Mesendoderm (in vitro differentiated cells): ENCODE measurements around the gene AP1B1.

ENCODE experiments used
- DNase-seq: peaks from one replicate; pipeline ENCODE4 v3.0.0; 2013
- H2AK5ac ChIP-seq: 2 replicates; pipeline ENCODE4 v1.6.1; 2013; ENCODE audit warnings: low read length, inconsistent platforms
- H2BK120ac ChIP-seq: 2 replicates; pipeline ENCODE4 v1.6.1; 2013; ENCODE audit warnings: low read depth, mild to moderate bottlenecking, low read length, moderate library complexity, mixed read lengths
- H2BK15ac ChIP-seq: replicated peaks from 2 replicates; pipeline ENCODE4 v1.6.1; 2013; ENCODE audit warnings: low read depth, mild to moderate bottlenecking, moderate library complexity
- H2BK5ac ChIP-seq: 2 replicates; pipeline ENCODE4 v1.6.1; 2013; ENCODE audit warnings: low read length, inconsistent platforms
- H3K18ac ChIP-seq: 2 replicates; pipeline ENCODE4 v1.6.1; 2013; ENCODE audit warnings: mild to moderate bottlenecking, low read length, mixed read lengths
- H3K23ac ChIP-seq: one replicate; pipeline ENCODE4 v1.6.1; 2013; ENCODE audit warnings: low read length
- H3K27ac ChIP-seq: 2 replicates; pipeline ENCODE4 v1.5.1; 2013; ENCODE audit warnings: low read depth, mild to moderate bottlenecking, inconsistent platforms, low read length, moderate library complexity
- H3K27me3 ChIP-seq: 2 replicates; pipeline ENCODE4 v1.6.1; 2013; ENCODE audit warnings: low read length, control low read depth, mild to moderate bottlenecking, inconsistent platforms; ENCODE audit not compliant: insufficient read depth, poor library complexity
- H3K36me3 ChIP-seq: 2 replicates; pipeline ENCODE4 v1.6.1; 2013; ENCODE audit warnings: low read length, inconsistent platforms; ENCODE audit not compliant: control insufficient read depth, insufficient read depth
- H3K4ac ChIP-seq: one replicate; pipeline ENCODE4 v1.6.1; 2013; ENCODE audit warnings: low read depth, mild to moderate bottlenecking, low read length, moderate library complexity
- H3K4me1 ChIP-seq: 2 replicates; pipeline ENCODE4 v1.6.1; 2013; ENCODE audit warnings: low read depth, low read length, inconsistent platforms; ENCODE audit not compliant: control insufficient read depth
- H3K4me2 ChIP-seq: 2 replicates; pipeline ENCODE4 v1.6.1; 2013; ENCODE audit warnings: low read length
- H3K4me3 ChIP-seq: 2 replicates; pipeline ENCODE4 v1.5.1; 2013; ENCODE audit warnings: mild to moderate bottlenecking, low read length
- H3K56ac ChIP-seq: one replicate; pipeline ENCODE4 v1.6.1; 2013; ENCODE audit warnings: low read length
- H3K79me1 ChIP-seq: 2 replicates; pipeline ENCODE4 v1.6.1; 2013; ENCODE audit warnings: low read length, inconsistent platforms
- H3K79me2 ChIP-seq: 2 replicates; pipeline ENCODE4 v1.6.1; 2013; ENCODE audit warnings: mild to moderate bottlenecking, low read length; ENCODE audit not compliant: control insufficient read depth, insufficient read depth
- H3K9ac ChIP-seq: 2 replicates; pipeline ENCODE4 v1.6.1; 2013; ENCODE audit warnings: low read length, inconsistent platforms
- H4K5ac ChIP-seq: one replicate; pipeline ENCODE4 v1.6.1; 2013; ENCODE audit warnings: low read length
- H4K8ac ChIP-seq: one replicate; pipeline ENCODE4 v1.6.1; 2013; ENCODE audit warnings: low read depth, mild to moderate bottlenecking, control low read depth, low read length, moderate library complexity
- WGBS: extraction: QIAGEN DNeasy Blood & Tissue Kit; methylation state at CpG from one replicate; pipeline ENCODE4 v1.1.7; 2013; ENCODE audit warnings: low lambda C conversion rate, missing lambda C conversion rate; ENCODE audit not compliant: insufficient coverage; ENCODE audit errors: extremely low coverage; 5-methylcytosine and 5-hydroxymethylcytosine counted together

Gene AP1B1

DNA sequence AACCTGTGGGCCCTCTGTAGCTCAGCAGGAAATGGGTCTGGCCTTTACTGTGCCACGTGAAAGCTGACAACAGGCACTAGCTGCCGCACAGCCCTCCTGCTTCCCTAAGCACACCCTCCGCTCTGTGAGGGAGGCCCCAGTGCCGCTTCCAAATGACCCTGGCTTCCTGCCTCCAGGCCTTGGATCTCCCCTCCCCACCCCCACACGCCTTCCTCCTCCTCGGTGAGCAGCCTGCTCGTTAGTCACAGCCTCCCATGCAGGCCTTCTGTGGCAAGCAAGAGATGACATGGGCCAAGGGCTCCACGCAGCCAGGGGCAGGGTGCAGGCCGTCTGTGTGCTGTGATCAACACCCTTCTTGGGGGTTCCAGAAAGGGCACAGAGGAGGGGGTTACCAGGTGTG, 57.6 kb downstream of the AP1B1 start:
- H3K79me1 ChIP-seq, result no peaks in the 10 kb centered on the region
- peak overlapping the region; percentile 60 for H3K56ac ChIP-seq
- H3K79me2 ChIP-seq, result no peaks in the 10 kb centered on the region
- H3K18ac ChIP-seq, result no peak overlapping the region
- WGBS, result no CpG with 5 or more reads among the region's 9 CpGs
- H3K27ac ChIP-seq, result no peak overlapping the region
- H3K4me2 ChIP-seq, result no peak overlapping the region
- no peaks in the 10 kb centered on the region for H3K27me3 ChIP-seq
- peaks cover 2% of the 10 kb centered on the region for H3K4me1 ChIP-seq
- H3K36me3 ChIP-seq, result peaks cover 2% of the 10 kb centered on the region
- H2BK15ac ChIP-seq, result no peak overlapping the region
- H2BK120ac ChIP-seq, result no peak overlapping the region
- H4K5ac ChIP-seq, result no peak overlapping the region
- H2BK5ac ChIP-seq, result no peak overlapping the region
- no peak overlapping the region for H3K23ac ChIP-seq
- H3K9ac ChIP-seq, result no peak overlapping the region
- no peak overlapping the region for H2AK5ac ChIP-seq
- no peak overlapping the region for H3K4ac ChIP-seq
- no peak overlapping the region for H3K4me3 ChIP-seq
- H4K8ac ChIP-seq, result no peak overlapping the region
- peak; percentile 62 for DNase-seq

DNA sequence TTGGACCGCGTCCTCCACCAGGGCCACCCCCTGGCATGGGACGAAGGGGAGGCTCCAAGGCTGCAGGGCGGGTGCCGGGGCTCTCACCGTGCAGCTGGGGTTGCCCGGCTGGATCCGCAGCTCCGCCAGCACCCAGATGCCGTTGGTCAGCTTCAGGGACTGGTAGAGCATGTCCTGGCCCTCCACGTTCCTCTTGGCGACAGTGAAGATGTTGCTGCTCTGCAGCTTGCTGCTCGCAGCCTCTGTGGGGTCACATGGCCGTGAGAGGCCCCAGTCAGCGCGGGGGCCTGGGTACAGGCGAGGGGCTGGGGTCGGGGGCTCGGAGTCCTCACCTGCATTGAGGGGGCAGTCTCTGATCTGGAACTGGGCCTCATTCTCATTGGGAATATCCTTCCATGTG, 58.1 kb downstream of the AP1B1 start:
- Histone ChIP-seq H3K9ac (no peak overlapping the region), H4K8ac (no peak overlapping the region), H3K27me3 (no peaks in the 10 kb centered on the region), H3K36me3 (peaks cover 2% of the 10 kb centered on the region), H3K18ac (no peak overlapping the region), H3K4me3 (no peak overlapping the region), H3K4me1 (peaks cover 2% of the 10 kb centered on the region), H2BK15ac (no peak overlapping the region), H3K79me1 (no peaks in the 10 kb centered on the region), H4K5ac (no peak overlapping the region), H3K4me2 (no peak overlapping the region), H2BK5ac (no peak overlapping the region), H2BK120ac (no peak overlapping the region), H3K4ac (no peak overlapping the region), H2AK5ac (no peak overlapping the region), H3K56ac (peak overlapping the region; percentile 15), H3K79me2 (no peaks in the 10 kb centered on the region), H3K27ac (no peak overlapping the region), H3K23ac (no peak overlapping the region)
- WGBS, result no CpG with 5 or more reads among the region's 19 CpGs
- DNase-seq, result no peak

DNA sequence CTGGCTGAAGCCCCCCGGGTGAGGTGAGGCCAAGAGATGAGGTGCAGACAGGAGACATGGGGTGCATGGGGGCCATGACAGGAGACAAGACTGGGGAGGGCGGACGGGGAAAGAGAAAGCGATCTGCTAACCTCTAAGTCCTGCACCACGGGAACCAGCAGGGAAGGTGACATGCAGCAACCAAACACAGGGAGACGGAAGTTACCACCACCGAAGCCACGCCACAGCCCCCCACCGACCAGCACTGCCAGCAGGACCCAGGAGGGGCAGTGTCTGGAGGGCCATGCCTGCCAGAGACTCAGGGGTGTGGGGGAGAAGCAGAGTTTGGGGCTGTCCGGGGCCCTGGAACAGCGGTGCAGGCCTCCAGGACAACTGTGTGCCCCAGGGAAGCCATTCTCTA, 58.8 kb downstream of the AP1B1 start:
- no peak overlapping the region for H2BK15ac ChIP-seq
- no peaks in the 10 kb centered on the region for H3K27me3 ChIP-seq
- H3K4ac ChIP-seq, result no peak overlapping the region
- H3K23ac ChIP-seq, result no peak overlapping the region
- no peak overlapping the region for H3K4me2 ChIP-seq
- H3K79me2 ChIP-seq, result no peaks in the 10 kb centered on the region
- H4K8ac ChIP-seq, result no peak overlapping the region
- no peak for DNase-seq
- H3K56ac ChIP-seq, result no peak overlapping the region
- no peak overlapping the region for H2BK5ac ChIP-seq
- H3K9ac ChIP-seq, result no peak overlapping the region
- no peaks in the 10 kb centered on the region for H3K79me1 ChIP-seq
- H2AK5ac ChIP-seq, result no peak overlapping the region
- H3K27ac ChIP-seq, result no peak overlapping the region
- H2BK120ac ChIP-seq, result no peak overlapping the region
- WGBS, result no CpG with 5 or more reads among the region's 11 CpGs
- H3K18ac ChIP-seq, result no peak overlapping the region
- H3K4me1 ChIP-seq, result peaks cover 2% of the 10 kb centered on the region
- peaks cover 2% of the 10 kb centered on the region for H3K36me3 ChIP-seq
- H4K5ac ChIP-seq, result no peak overlapping the region
- H3K4me3 ChIP-seq, result no peak overlapping the region

GRCh38 chr22:29328566-29329500, 59.5 kb downstream of the AP1B1 start:
- no peak overlapping the region for H3K4ac ChIP-seq
- no peak overlapping the region for H2BK5ac ChIP-seq
- H3K9ac ChIP-seq, result no peak overlapping the region
- no peak overlapping the region for H3K4me2 ChIP-seq
- no peak overlapping the region for H3K27ac ChIP-seq
- H3K4me3 ChIP-seq, result no peak overlapping the region
- no peak overlapping the region for H3K23ac ChIP-seq
- no peak overlapping the region for H3K18ac ChIP-seq
- no peaks in the 10 kb centered on the region for H3K79me1 ChIP-seq
- no peak for DNase-seq
- no peaks in the 10 kb centered on the region for H3K79me2 ChIP-seq
- no peak overlapping the region for H4K5ac ChIP-seq
- no peaks in the 10 kb centered on the region for H3K27me3 ChIP-seq
- H2BK15ac ChIP-seq, result no peak overlapping the region
- H2BK120ac ChIP-seq, result no peak overlapping the region
- H3K56ac ChIP-seq, result no peak overlapping the region
- peaks cover 2% of the 10 kb centered on the region for H3K4me1 ChIP-seq
- H2AK5ac ChIP-seq, result no peak overlapping the region
- H4K8ac ChIP-seq, result no peak overlapping the region
- peaks cover 2% of the 10 kb centered on the region for H3K36me3 ChIP-seq
- no CpG with 5 or more reads among the region's 34 CpGs for WGBS

- no peak overlapping the region for H3K27ac ChIP-seq
- no peak overlapping the region for H3K4me2 ChIP-seq
- no peak overlapping the region for H3K9ac ChIP-seq
- no peak overlapping the region for H3K4me3 ChIP-seq
- no peak for DNase-seq
- H2BK5ac ChIP-seq, result no peak overlapping the region
- no peak overlapping the region for H2AK5ac ChIP-seq
- no peak overlapping the region for H2BK120ac ChIP-seq
- H4K8ac ChIP-seq, result no peak overlapping the region
- H3K18ac ChIP-seq, result no peak overlapping the region
- no CpG with 5 or more reads among the region's 5 CpGs for WGBS
- no peak overlapping the region for H2BK15ac ChIP-seq
- peaks cover 2% of the 10 kb centered on the region for H3K36me3 ChIP-seq
- H3K23ac ChIP-seq, result no peak overlapping the region
- H4K5ac ChIP-seq, result no peak overlapping the region
- no peaks in the 10 kb centered on the region for H3K79me2 ChIP-seq
- peaks cover 2% of the 10 kb centered on the region for H3K4me1 ChIP-seq
- no peak overlapping the region for H3K56ac ChIP-seq
- no peaks in the 10 kb centered on the region for H3K27me3 ChIP-seq
- no peak overlapping the region for H3K4ac ChIP-seq
- H3K79me1 ChIP-seq, result no peaks in the 10 kb centered on the region
Measured at GRCh38 chr22:29328055-29328454, 60.3 kb downstream of the AP1B1 start.
